MM.1S (cell line): ENCODE results near the gene MBTPS1.

Experiments used
- CTCF ChIP-seq: fragments of 300-600 bp; sonication (generic); IDR thresholded peaks from 2 replicates; pipeline ENCODE4 v1.5.1; 2016; ENCODE audit warnings: antibody characterized with exemption, low read length, mixed read lengths
- EZH2 ChIP-seq: fragments of 300-600 bp; sonication (generic); optimal IDR thresholded peaks from 2 replicates; pipeline ENCODE3; 2017; ENCODE audit warnings: low read depth, mild to moderate bottlenecking, antibody characterized with exemption, low read length, mixed read lengths
- EZH2phosphoT487 ChIP-seq: fragments of 300-600 bp; sonication (generic); IDR thresholded peaks from 2 replicates; pipeline ENCODE4 v1.6.1; 2018; ENCODE audit warnings: antibody characterized with exemption, low read length

GRCh38 chr16:84053237-84053636 lies 63.5 kb downstream of the MBTPS1 start:
- TF ChIP-seq CTCF (no peak), EZH2phosphoT487 (no peak), EZH2 (no peak)
